ENCODE results near the gene PDGFB. TPM values are rescaled to one million over a fixed set of nuclear protein-coding genes. Genes with fewer than 3 reads are reported as not detected.

Gene PDGFB
- total and polyA plus RNA-seq, 9 donors, result 3.9 to 10.7 (median 5.5) TPM

DNA sequence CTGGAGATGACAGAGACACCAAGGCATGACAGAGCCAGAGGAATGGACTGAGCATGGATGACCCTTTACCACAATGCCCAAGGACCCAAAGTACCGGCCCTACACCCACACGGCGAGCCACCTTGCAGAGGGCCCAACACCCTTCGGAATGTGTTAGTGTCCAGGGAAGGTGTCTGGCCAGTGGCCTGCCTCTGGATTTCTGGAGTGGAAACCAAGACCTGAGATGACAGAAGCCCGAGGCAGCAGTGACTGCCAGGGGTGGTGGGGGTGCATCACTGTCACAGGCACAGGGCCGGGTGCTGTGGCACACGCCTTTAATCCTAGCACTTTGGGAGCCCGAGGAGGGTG lies 28.7 kb downstream of the PDGFB start:
- no peak overlapping the region for H3K27ac ChIP-seq
- no peaks in the 10 kb centered on the region for H3K4me1 ChIP-seq (ENCODE audit: insufficient read depth)
- no peak overlapping the region for H3K4me3 ChIP-seq
- TF ChIP-seq, protein P1, sequence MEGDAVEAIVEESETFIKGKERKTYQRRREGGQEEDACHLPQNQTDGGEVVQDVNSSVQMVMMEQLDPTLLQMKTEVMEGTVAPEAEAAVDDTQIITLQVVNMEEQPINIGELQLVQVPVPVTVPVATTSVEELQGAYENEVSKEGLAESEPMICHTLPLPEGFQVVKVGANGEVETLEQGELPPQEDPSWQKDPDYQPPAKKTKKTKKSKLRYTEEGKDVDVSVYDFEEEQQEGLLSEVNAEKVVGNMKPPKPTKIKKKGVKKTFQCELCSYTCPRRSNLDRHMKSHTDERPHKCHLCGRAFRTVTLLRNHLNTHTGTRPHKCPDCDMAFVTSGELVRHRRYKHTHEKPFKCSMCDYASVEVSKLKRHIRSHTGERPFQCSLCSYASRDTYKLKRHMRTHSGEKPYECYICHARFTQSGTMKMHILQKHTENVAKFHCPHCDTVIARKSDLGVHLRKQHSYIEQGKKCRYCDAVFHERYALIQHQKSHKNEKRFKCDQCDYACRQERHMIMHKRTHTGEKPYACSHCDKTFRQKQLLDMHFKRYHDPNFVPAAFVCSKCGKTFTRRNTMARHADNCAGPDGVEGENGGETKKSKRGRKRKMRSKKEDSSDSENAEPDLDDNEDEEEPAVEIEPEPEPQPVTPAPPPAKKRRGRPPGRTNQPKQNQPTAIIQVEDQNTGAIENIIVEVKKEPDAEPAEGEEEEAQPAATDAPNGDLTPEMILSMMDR (IDR thresholded peaks at IDR 0.05), result no peak
- TF ChIP-seq POLR2A (IDR thresholded peaks at IDR 0.05), result no peak
- no peak for TF ChIP-seq EP300 (IDR thresholded peaks at IDR 0.05)
- no peaks in the 10 kb centered on the region for H3K27me3 ChIP-seq
- no peak for DNase-seq
- intact Hi-C loops (cut with DNase I), result no loop called here
- H3K9me3 ChIP-seq, result no peaks in the 10 kb centered on the region
- H3K36me3 ChIP-seq, result no peaks in the 10 kb centered on the region
- WGBS, 3 donors, result 89 to 94% (median 89%) methylated on average over 8 of the region's 8 CpGs

DNA sequence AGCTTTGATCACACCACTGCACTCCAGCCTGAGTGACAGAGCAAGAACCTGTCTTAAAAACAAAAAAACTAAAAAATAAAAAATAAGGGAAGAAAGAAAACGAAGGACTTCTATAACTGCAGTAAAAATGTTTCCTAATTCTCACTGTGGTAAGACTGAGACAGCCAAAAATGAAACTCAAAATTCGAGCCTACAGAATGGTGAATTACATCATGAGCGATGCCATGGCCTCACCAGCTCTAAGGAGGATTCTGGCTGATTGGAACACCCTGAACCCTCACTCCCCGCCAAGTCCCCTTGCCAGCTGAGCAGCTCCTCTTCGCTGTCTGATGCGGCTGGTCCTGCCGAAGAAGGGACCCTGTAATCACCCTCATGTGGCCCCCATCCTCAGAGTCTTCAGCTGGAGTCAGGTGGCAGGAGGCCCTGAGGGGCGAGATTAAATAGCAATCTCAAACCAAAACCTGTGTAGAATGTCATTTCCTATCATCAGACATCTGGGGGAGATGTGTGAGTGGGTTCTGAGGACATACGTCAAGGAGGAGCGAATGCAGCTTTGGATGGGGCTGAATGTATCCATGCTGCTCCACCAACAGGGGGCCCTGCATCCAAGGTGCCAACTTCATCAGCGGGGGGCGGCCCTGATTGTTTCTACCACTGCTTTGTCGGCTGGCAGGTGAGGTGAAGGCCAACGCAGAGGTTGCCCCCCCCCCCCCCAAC lies 29.2 kb downstream of the PDGFB start:
- Histone ChIP-seq H3K9me3 (no peaks in the 10 kb centered on the region), H3K27ac (no peak overlapping the region), H3K4me3 (no peak overlapping the region), H3K27me3 (no peaks in the 10 kb centered on the region), H3K36me3 (no peaks in the 10 kb centered on the region), H3K4me1 (ENCODE audit: insufficient read depth) (no peaks in the 10 kb centered on the region)
- 70 to 74% (median 72%) methylated on average over 14 of the region's 14 CpGs for WGBS, 3 donors
- TF ChIP-seq, protein P1 (IDR thresholded peaks at IDR 0.05), result no peak
- TF ChIP-seq EP300 (IDR thresholded peaks at IDR 0.05), result no peak
- TF ChIP-seq POLR2A (IDR thresholded peaks at IDR 0.05), result no peak
- intact Hi-C loops (cut with DNase I), result no loop called here
- DNase-seq, result peak in 1 of 5 donors; percentile 10

DNA sequence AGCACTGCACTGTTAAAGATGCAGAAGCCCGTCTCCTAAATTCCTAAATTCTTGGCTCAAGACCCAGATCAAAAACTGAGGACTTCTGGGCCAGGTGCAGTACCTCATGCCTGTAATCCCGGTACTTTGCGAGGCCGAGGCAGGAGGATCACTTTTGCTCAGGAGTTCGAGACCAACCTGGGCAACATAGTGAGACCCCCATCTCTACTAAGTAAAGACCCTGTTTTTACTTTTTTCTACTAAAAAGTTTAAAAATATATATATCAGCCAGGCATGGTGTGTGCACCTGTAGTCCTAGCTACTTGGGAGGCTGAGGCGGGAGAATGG lies 29.7 kb downstream of the PDGFB start:
- no peaks in the 10 kb centered on the region for H3K27me3 ChIP-seq
- peak in 1 of 5 donors; percentile 4 for DNase-seq
- no peak for TF ChIP-seq POLR2A (IDR thresholded peaks at IDR 0.05)
- no peaks in the 10 kb centered on the region for H3K36me3 ChIP-seq
- H3K27ac ChIP-seq, result no peak overlapping the region
- H3K4me3 ChIP-seq, result no peak overlapping the region
- H3K9me3 ChIP-seq, result no peaks in the 10 kb centered on the region
- no peaks in the 10 kb centered on the region for H3K4me1 ChIP-seq (ENCODE audit: insufficient read depth)
- intact Hi-C loops (cut with DNase I), result no loop called here
- 40 to 53% (median 45%) methylated on average over 6 of the region's 6 CpGs for WGBS, 3 donors

DNA sequence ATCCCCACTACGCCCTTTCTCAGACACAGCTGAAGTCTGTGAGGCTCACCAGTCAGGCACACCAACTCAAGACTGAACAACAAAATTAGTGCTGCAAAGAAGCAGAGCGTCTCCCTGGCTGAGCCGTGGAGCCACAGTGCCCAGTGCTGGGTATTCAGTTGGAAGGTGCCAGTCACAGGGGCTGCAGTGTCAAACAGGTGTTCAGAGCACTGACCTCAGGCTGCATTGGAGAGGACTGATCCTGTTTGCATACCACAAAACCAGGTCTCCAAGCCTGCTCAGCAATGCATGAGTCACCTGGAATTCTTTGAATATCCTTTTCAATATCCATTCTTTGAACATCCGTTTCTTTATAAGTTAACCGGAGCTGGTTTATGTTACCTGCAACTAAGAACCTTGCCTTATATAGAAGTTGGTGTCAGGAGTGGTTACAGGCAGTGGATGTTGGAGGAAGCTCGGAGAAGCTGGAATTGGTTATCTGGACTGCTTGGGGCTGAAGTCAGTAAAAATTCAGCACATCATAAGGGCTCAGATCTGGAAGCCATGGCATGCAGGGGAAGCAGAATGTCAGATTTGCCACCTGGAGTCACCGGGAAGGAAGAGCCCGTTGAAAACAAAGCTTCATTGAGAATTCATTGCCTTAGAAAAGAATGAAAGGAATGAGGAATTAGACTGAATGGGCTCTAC lies 30.3 kb downstream of the PDGFB start:
- 35 to 46% (median 40%) methylated on average over 8 of the region's 8 CpGs for WGBS, 3 donors
- no peaks in the 10 kb centered on the region for H3K27me3 ChIP-seq
- peak in 1 of 5 donors; percentile 7 for DNase-seq
- H3K9me3 ChIP-seq, result no peaks in the 10 kb centered on the region
- no peaks in the 10 kb centered on the region for H3K4me1 ChIP-seq (ENCODE audit: insufficient read depth)
- H3K36me3 ChIP-seq, result no peaks in the 10 kb centered on the region
- H3K27ac ChIP-seq, result no peak overlapping the region
- TF ChIP-seq EP300 (IDR thresholded peaks at IDR 0.05), result no peak
- TF ChIP-seq, protein P1 (IDR thresholded peaks at IDR 0.05), result no peak
- TF ChIP-seq POLR2A (IDR thresholded peaks at IDR 0.05), result no peak
- intact Hi-C loops (cut with DNase I), result no loop called here
- H3K4me3 ChIP-seq, result no peak overlapping the region

DNA sequence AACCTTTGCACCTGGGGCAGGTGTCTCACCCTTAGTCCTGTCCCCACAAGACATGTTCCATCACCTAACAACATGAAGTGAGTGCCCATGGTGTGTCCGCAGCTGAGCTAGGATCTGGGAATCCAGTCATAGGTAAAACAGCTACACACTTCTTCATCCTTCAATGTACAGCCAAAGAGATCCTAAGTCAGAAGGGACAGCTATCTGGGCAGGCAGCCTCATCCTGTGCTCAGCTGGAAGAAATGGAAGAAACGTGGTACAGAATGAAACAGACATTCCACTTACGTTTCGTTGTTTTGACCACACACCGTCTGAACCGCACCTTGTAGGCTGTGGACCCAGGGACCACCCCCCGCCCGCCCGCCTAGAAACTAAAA lies 30.8 kb downstream of the PDGFB start:
- no peaks in the 10 kb centered on the region for H3K27me3 ChIP-seq
- H3K36me3 ChIP-seq, result no peaks in the 10 kb centered on the region
- no peaks in the 10 kb centered on the region for H3K9me3 ChIP-seq
- H3K4me3 ChIP-seq, result no peak overlapping the region
- intact Hi-C loops (cut with DNase I), result no loop called here
- H3K27ac ChIP-seq, result no peak overlapping the region
- peak in 1 of 5 donors; percentile 13 for DNase-seq
- no peaks in the 10 kb centered on the region for H3K4me1 ChIP-seq (ENCODE audit: insufficient read depth)
- 77 to 89% (median 78%) methylated on average over 9 of the region's 9 CpGs for WGBS, 3 donors
- TF ChIP-seq EP300 (IDR thresholded peaks at IDR 0.05) (no peak), POLR2A (IDR thresholded peaks at IDR 0.05) (no peak)
- TF ChIP-seq, protein P1 (IDR thresholded peaks at IDR 0.05), result no peak

Data from ovary (tissue), 9 donors.